Fibroblast of pulmonary artery (primary cell): ENCODE measurements around the gene C1orf74.

ENCODE experiments used
- DNase-seq: peaks from one replicate; pipeline ENCODE4 v3.0.0-alpha.2; 2010; ENCODE audit warnings: low read depth
- H3K4me3 ChIP-seq: replicated peaks from 2 replicates; pipeline ENCODE4 v1.5.1; 2011; ENCODE audit warnings: low read depth, mild to moderate bottlenecking, control low read depth, low read length, moderate library complexity
- TF ChIP-seq, protein P1 (sequence below): IDR thresholded peaks from 2 replicates; pipeline ENCODE4 v1.5.1; 2011; ENCODE audit warnings: mild to moderate bottlenecking, control low read depth, low read length, inconsistent platforms; ENCODE audit errors: missing control alignments

Gene C1orf74

DNA sequence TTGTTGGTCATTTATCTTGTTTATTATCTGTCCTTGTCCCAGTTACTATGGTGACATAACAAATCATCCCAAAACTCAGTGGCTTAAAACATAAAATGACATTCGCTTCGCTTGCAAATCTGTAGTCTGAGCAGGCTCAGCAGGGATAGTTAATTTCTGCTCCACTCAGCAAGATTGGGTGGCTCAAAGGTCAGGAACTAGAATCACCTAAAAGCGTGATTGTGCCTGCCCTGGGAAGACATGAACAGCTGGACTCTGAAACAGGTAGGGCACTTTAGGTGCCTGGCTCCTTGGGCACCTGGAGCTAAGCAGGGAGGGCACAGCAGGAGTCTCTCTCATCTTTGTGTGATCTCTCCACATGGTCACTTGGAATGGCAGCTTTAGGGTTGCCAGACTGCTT is 43.2 kb downstream of the C1orf74 start:
- H3K4me3 ChIP-seq = no peak overlapping the region
- no peak for DNase-seq
- TF ChIP-seq, protein P1, sequence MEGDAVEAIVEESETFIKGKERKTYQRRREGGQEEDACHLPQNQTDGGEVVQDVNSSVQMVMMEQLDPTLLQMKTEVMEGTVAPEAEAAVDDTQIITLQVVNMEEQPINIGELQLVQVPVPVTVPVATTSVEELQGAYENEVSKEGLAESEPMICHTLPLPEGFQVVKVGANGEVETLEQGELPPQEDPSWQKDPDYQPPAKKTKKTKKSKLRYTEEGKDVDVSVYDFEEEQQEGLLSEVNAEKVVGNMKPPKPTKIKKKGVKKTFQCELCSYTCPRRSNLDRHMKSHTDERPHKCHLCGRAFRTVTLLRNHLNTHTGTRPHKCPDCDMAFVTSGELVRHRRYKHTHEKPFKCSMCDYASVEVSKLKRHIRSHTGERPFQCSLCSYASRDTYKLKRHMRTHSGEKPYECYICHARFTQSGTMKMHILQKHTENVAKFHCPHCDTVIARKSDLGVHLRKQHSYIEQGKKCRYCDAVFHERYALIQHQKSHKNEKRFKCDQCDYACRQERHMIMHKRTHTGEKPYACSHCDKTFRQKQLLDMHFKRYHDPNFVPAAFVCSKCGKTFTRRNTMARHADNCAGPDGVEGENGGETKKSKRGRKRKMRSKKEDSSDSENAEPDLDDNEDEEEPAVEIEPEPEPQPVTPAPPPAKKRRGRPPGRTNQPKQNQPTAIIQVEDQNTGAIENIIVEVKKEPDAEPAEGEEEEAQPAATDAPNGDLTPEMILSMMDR = no peak

DNA sequence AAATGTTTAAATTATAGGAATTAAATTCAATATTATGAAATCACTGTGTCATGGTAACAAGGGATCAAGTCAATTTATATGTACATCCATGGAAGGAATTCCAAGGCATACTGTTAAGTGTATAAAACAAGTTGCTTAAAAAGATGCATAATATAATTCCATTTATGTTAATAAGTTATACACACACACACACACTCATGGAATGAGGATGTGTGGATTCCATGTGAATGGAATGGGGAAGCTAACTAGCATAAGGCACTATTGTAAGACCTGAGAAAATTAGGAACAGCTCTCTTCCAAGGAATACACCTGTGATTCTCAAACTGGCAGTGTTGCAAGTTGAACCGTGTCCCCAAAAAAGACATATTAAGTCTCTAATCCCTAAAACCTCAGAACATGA is 46.1 kb downstream of the C1orf74 start:
- TF ChIP-seq, protein P1 = no peak

DNA sequence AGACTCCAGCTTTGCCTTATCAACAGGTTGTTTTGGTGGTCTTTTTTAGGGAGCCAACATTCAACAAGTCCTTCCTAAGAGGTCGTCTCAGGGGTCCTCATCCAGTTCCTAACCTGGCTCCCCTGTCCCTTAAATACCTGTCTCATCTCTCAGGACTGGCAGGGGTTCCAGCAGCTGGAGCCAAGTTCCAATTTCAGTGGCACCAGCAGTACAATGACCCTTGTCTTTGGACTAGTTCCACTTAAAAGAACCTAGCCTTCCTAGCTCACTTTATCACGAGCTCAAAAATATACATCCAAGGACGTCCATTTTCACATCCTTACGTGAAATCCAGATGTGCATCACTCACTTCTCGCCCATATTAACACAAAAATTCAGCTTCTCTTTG is 47.2 kb downstream of the C1orf74 start:
- TF ChIP-seq, protein P1 = no peak
- no peak overlapping the region for H3K4me3 ChIP-seq
- no peak for DNase-seq

More for the DNA sequence above, 46.1 kb downstream of the C1orf74 start:
- no peak overlapping the region for H3K4me3 ChIP-seq
- DNase-seq = no peak

DNA sequence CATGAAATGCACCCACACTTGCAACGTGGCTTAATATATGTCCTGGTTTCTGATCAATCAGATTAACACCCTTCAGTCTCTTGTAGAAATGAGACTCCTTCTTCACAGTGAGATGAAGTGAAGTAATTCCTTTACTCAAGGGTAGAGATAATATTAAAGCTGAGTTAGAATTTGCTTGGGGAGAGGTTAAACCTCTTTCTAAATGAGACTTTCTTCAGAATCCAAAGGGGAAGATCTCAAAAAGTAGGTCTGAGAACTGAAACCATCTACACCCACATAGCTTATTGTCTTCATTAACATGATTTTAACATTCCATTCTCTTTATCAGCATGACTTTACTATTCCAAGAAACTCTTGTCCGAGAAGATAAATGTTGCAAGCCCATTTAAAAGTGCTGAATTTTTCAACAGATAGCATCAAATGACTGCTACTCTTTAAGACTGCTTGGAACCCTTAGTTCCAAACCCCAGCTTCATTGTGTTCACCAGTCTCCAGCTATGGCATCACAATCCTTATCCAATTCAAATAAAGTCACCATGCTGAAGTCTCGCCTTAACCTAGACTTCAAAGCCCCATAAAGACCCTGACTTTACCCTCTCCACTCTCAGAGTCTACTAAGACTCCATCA is 47.8 kb downstream of the C1orf74 start:
- no peak overlapping the region for H3K4me3 ChIP-seq
- DNase-seq = no peak
- TF ChIP-seq, protein P1 = no peak

DNA sequence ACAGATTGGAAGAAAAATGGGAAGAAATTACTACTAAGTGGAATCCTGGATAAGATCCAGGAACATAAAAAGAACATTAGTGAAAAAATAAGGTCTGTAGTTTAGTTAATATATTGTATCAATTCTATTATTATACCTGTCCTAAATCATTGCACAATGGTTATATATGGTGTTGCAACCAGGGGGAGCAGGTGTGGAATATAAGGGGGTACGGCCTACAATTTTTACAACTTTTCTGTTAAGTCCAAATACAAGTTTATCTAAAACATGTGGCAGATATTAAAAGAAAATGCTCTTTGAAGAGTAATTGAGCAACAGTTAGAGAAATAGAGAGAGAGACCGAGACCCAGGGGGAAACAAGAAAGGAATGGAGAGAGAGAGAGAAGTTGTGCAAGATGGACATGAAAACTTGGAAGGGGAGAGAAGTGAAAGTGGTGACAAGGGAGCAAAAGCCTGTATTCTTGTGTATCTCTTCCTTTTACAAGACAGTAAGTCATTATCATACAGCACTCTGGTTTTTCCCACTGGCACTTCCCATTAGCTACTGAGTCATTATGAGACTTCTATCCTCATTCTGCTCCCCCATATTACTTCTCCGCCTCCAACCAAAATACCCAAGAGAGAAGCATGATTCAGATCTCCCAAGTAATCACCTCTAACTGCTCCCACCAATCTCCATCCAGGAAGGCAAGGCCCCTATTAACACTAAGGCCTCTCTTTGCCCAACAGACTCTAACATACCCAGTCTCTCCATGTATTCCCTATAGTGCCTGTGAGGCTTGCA is 50.8 kb downstream of the C1orf74 start:
- peak; percentile 24 for DNase-seq
- TF ChIP-seq, protein P1 = no peak
- no peak overlapping the region for H3K4me3 ChIP-seq

DNA sequence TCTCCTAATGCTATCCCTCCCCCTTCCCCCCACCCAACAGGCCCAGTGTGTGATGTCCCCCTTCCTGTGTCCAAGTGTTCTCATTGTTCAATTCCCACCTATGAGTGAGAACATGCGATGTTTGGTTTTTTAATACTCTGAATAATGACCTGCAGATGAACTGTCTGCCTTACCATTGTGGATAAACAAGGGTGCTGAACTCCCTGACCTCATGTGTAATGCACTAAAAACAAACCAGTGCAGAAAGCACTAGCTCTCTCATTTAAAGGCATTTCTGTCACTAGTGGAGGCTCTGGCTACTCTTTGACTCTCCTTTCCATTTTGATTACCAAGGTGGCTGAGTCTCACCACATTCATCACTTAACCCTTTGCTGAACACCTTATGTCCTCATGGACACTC is 51.6 kb downstream of the C1orf74 start:
- no peak overlapping the region for H3K4me3 ChIP-seq
- DNase-seq = no peak
- TF ChIP-seq, protein P1 = no peak

DNA sequence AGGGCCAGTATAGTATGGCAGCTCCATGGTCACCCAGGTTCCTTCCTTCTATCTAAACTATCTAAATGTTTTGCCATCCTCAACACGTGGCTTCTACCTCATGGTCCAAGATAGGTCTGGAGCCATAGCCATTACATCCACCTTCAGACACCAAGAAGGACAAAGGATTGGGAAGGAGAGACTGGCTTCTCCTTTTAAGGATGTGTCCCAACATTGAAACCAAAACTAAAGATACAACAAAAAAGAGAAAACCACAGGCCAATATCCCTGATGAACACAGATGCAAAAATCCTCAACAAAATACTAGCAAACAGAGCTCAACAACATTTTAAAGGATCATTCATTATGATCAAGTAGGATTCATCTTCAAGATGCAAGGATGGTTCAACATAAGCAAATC is 54.9 kb downstream of the C1orf74 start:
- DNase-seq = no peak
- H3K4me3 ChIP-seq = no peak overlapping the region
- TF ChIP-seq, protein P1 = no peak
